ENCODE results near the gene KCNQ4.

KCNQ4 gene

GRCh38 chr1:40758578-40759343 lies 24.8 kb upstream of the KCNQ4 start:
- Histone ChIP-seq H3K4me3 (replicated peaks; ENCODE audit: insufficient read depth, low read length) (no peak overlapping the region), H3K27ac (replicated peaks) (no peak overlapping the region), H3K27me3 (ENCODE audit: insufficient read depth, poor library complexity, severe bottlenecking) (no peaks in the 10 kb centered on the region)
- TF ChIP-seq SPI1 (IDR thresholded peaks at IDR 0.05; ENCODE audit: borderline replicate concordance, low read depth) (no peak), GABPA (IDR thresholded peaks at IDR 0.05; ENCODE audit: low read depth) (no peak), CTCF (IDR thresholded peaks at IDR 0.05; ENCODE audit: insufficient read depth, low read length) (no peak), POLR2AphosphoS5 (IDR thresholded peaks at IDR 0.05; ENCODE audit: low read depth) (no peak)
- TF ChIP-seq, protein P1, sequence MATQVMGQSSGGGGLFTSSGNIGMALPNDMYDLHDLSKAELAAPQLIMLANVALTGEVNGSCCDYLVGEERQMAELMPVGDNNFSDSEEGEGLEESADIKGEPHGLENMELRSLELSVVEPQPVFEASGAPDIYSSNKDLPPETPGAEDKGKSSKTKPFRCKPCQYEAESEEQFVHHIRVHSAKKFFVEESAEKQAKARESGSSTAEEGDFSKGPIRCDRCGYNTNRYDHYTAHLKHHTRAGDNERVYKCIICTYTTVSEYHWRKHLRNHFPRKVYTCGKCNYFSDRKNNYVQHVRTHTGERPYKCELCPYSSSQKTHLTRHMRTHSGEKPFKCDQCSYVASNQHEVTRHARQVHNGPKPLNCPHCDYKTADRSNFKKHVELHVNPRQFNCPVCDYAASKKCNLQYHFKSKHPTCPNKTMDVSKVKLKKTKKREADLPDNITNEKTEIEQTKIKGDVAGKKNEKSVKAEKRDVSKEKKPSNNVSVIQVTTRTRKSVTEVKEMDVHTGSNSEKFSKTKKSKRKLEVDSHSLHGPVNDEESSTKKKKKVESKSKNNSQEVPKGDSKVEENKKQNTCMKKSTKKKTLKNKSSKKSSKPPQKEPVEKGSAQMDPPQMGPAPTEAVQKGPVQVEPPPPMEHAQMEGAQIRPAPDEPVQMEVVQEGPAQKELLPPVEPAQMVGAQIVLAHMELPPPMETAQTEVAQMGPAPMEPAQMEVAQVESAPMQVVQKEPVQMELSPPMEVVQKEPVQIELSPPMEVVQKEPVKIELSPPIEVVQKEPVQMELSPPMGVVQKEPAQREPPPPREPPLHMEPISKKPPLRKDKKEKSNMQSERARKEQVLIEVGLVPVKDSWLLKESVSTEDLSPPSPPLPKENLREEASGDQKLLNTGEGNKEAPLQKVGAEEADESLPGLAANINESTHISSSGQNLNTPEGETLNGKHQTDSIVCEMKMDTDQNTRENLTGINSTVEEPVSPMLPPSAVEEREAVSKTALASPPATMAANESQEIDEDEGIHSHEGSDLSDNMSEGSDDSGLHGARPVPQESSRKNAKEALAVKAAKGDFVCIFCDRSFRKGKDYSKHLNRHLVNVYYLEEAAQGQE (IDR thresholded peaks at IDR 0.05; ENCODE audit: insufficient replicate concordance, low read depth) = no peak
- no peak for DNase-seq (ENCODE audit: low read depth in 1 of 2, low spot score in 1 of 2)

GRCh38 chr1:40760984-40761383 lies 22.6 kb upstream of the KCNQ4 start:
- H3K4me3 ChIP-seq (replicated peaks; ENCODE audit: insufficient read depth, low read length) = no peak overlapping the region
- no peak for DNase-seq (ENCODE audit: low read depth in 1 of 2, low spot score in 1 of 2)
- H3K27me3 ChIP-seq (ENCODE audit: insufficient read depth, poor library complexity, severe bottlenecking) = no peaks in the 10 kb centered on the region

More at GRCh38 chr1:40760984-40761383, 22.6 kb upstream of the KCNQ4 start:
- TF ChIP-seq, protein P1 (IDR thresholded peaks at IDR 0.05; ENCODE audit: insufficient replicate concordance, low read depth) = no peak
- TF ChIP-seq SPI1 (IDR thresholded peaks at IDR 0.05; ENCODE audit: borderline replicate concordance, low read depth) = no peak
- TF ChIP-seq CTCF (IDR thresholded peaks at IDR 0.05; ENCODE audit: insufficient read depth, low read length) = no peak
- no peak for TF ChIP-seq POLR2AphosphoS5 (IDR thresholded peaks at IDR 0.05; ENCODE audit: low read depth)
- TF ChIP-seq GABPA (IDR thresholded peaks at IDR 0.05; ENCODE audit: low read depth) = no peak
- H3K27ac ChIP-seq (replicated peaks) = no peak overlapping the region
